ENCODE data around the gene GPR89A. TPM values are rescaled to one million over a fixed set of nuclear protein-coding genes. Genes with fewer than 3 reads are reported as not detected.

GPR89A gene
- total RNA-seq: 18.6 and 23.4 TPM in 2 replicates

DNA sequence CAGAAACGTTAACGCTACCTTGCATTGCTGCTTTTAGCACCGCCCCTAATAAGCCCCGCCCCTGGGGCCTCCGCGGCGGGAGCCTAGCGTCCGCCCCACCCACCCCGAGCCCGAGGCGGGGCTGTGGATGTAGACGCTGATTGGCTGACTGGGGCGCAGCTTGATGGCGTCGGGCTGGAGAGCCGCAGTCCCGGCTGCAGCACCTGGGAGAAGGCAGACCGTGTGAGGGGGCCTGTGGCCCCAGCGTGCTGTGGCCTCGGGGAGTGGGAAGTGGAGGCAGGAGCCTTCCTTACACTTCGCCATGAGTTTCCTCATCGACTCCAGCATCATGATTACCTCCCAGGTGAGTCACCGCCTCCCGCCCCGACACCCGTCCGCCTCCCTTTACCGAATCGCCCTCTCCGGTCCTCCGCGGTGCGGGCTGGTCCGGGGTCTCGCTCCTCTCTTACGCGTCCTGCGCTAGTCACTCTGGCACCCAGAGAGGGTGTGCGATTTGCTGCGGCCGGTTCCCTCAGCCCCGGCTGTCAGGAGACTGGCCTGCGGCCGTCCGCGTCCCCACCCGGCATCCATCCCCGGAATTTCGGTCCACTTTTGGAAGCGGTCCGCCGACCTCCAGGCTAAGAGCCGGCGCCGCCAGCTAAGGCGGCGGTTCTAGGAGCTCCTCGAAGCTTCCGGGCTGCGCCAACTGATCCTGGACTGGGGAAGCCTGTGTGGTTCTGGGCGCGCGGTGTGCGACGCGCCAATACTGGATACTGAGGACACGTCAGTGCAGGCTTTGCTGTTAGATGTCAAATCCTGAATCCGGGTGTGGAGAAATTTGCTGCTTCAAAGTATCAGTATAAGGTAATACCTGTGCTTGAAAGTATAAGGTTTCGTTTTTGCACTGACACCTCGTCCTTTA, at the start of gene GPR89A:
TSS of gene GPR89A (plus strand) at position 156 of the 901 bp plus-strand sequence. CDS start at position 302, 146 bp downstream.

GRCh38 chr1:145707183-145707867, 99.5 kb downstream of the GPR89A start, which contains the start of gene PDZK1:
Gene PDZK1, minus strand, starts transcription at chr1:145707368. Its CDS starts 19,347 bp downstream, at chr1:145688021.

GRCh38 chr1:145719230-145720079, 111.7 kb downstream of the GPR89A start, which contains the start of gene CD160:
Gene CD160, plus strand, starts transcription at chr1:145719499. Its CDS starts 8,829 bp downstream, at chr1:145728328.

Other genes starting within 250 kb of the GPR89A start
- gene NBPF20, start 182.4 kb upstream of the GPR89A start, total RNA-seq: 1.4 and 3.5 TPM in 2 replicates
- not detected in 2 replicates for gene PDZK1, start 99.4 kb downstream of the GPR89A start, total RNA-seq
- not detected in 2 replicates for gene CD160, start 111.5 kb downstream of the GPR89A start, total RNA-seq
- gene RNF115, start 216.1 kb downstream of the GPR89A start, total RNA-seq: 6.3 and 8.3 TPM in 2 replicates
- gene POLR3C, start 216.2 kb downstream of the GPR89A start, total RNA-seq: 27.4 and 30.6 TPM in 2 replicates
- 0.12 and 1.3 TPM in 2 replicates for gene NUDT17, start 237.6 kb downstream of the GPR89A start, total RNA-seq

Data from pericardium fibroblast (primary cell).